ENCODE data around the gene PPP2R2D.
"Not testable (repeated sequence)": the region's sequence is repeated elsewhere in the genome, so short reads cannot be mapped to it uniquely, and the experiment has no call there.

Gene PPP2R2D

DNA sequence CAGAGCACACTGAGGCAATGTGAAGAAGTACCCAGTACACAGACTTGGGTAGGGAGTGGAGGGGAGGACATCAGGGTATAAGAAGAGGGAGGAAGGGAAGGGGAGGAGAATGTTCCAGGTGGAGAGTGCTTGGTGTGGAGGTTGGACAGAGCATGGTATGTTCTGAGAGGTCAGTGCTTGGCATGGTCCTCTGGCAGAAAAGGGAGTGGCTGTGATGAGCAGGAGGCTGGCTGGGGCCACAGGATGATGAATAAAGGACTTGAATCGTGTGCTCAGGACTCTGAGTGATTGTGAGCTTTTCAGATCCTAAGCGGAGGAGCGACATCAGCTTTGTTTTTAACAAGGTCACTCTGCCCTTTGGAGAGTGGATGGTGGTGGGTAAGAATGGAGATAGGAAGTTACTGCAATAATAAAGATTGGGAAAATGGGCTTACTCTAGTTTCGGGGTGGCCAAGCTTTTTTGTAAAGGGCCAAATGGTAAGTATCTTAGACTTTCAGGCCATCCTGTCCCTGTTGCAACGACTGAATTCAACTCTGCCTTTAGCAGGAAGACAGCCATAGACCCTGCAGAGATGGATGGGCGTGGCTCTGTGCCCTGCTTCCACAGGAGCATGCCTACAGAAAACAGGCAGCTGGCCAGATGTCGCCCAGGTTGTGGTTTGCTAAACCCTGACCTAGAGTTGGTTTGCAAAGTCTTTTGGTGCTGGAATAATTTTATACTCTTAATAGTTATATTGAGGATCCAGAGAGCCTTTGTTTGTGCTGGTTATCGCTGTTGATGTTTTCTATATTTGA, 8.4 kb downstream of the PPP2R2D start:
- DNase-seq = no peak

DNA sequence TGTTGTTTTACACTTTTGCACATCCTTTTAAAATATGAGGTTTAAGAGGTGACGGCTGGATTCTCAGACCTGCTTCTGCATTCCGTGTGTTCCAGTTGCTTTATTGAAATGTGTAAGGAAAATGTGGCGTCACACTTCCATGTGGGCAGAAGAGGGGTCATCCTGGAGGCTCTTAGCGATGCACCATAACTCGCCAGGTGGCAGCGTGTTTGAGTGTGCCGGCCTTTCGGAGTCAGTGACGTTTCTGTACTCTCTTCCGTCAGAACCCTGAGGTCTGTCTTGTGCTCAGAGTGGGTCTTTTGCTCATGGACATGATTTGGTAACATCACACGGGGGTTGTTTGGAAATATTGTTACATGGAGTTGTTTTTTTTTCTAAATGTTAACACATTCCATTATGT, 9.1 kb downstream of the PPP2R2D start:
- DNase-seq = no peak

- DNase-seq = no peak
Observed at GRCh38 chr10:131910663-131911314, 10.0 kb downstream of the PPP2R2D start.

DNA sequence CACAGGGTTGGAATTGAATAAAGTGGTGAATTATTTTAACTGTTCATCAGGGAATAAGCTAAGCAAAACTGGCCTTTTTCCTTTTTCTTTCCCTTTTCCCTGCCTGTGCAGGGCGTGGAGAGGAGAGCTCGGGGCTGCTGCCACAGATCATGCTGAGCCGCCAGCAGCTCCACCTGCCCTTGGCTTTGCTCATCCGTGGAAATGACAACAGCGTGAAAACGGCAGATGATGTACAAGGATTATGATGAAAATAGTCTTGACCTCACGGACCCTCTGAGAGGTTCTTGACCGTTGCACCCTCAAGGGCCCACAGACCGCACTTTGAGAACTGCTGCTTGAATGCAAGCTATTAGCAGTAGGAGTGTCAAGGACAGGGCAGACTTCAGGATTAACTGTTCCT, 10.6 kb downstream of the PPP2R2D start:
- no peak for DNase-seq

GRCh38 chr10:131912620-131913019, 11.8 kb downstream of the PPP2R2D start:
- DNase-seq = no peak

DNA sequence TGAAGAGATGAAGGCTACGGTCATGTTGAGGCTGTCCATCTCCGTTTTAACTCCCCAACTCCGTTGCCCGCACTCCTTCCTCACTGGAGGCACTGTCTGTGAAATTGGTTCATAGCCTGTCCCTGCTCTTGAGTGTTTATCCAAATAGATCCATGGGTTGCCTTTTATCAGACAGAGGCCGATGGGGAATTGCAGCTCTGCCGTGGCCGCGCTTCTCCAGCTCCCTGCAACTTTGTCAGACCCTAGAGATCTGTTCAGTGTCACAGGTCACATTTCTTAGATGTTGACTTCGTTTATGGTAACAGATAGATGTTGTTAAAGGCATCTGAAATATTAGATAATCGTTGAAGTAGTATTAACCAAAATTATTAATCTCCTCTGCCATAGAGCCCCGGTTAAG, 14.7 kb downstream of the PPP2R2D start:
- no peak for DNase-seq

- DNase-seq = no peak
Observed at GRCh38 chr10:131915990-131916766, 15.4 kb downstream of the PPP2R2D start.

- DNase-seq = not testable (repeated sequence)
Observed at GRCh38 chr10:131916767-131917160, 16.0 kb downstream of the PPP2R2D start.

- not testable (repeated sequence) for DNase-seq
Observed at GRCh38 chr10:131917496-131917895, 16.7 kb downstream of the PPP2R2D start.

- DNase-seq = not testable (repeated sequence)
Observed at GRCh38 chr10:131919461-131919860, 18.7 kb downstream of the PPP2R2D start.

DNA sequence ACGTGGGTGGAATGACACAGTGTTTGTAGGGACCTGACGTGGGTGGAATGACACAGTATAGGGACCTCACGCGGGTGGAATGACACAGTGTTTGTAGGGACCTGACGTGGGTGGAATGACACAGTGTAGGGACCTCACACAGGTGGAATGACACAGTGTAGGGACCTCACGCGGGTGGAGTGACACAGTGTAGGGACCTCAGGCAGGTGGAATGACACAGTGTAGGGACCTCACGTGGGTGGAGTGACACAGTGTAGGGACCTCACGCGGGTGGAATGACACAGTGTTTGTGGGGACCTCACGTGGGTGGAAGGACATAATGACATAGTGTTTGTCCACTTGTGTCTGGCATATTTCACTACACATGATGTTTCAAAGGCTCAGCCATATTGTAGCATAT, 19.3 kb downstream of the PPP2R2D start:
- no peak for DNase-seq

DNA sequence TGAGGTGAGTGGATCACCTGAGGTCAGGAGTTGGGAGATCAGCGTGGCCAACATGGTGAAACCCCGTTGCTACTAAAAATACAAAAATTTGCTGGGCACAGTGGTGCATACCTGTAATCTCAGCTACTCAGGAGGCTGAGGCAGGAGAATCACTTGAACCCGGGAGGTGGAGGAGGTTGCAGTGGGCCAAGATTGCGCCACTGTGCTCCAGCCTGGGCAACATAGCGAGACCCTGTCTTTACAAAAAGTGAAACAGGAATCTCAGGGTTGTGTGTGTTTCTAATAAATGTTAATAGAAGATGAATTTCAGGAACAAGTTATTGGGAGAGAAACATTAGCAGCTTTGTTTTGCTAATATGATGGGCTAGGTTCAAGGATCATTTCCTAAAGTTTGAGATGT, 19.9 kb downstream of the PPP2R2D start:
- DNase-seq = no peak

GRCh38 chr10:131921184-131921583, 20.4 kb downstream of the PPP2R2D start:
- no peak for DNase-seq

- DNase-seq = no peak
Observed at GRCh38 chr10:131923038-131923756, 22.4 kb downstream of the PPP2R2D start.

DNA sequence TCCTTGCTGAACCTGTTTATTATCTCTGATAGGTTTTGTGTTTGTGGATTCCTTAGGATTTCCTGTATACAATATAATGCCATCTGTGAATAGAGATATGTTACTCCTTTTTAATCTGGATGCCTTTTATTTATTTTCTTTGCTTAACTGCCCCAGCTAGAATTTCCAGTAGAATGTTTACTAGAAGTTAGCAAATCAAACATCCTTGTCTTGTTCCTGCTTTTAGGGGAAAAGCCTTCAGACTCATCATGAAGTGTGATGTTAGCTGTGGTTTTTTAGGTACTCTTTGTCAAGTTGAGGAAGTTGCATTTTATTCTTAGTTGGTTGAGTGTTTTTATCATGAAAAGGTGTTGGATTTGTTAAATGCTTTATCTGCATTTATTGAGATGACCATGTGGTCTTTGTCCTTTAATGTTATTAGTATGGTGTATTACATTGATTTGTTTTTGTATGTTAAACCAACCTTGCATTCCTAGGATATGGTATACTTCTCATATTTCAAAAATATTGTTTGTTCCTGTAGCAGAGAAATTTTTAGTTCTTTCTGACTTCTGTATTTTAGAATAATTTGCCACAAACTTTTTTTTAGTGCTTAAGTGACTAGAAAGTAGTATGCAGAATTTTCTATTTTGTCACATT, 24.3 kb downstream of the PPP2R2D start:
- DNase-seq = no peak

DNA sequence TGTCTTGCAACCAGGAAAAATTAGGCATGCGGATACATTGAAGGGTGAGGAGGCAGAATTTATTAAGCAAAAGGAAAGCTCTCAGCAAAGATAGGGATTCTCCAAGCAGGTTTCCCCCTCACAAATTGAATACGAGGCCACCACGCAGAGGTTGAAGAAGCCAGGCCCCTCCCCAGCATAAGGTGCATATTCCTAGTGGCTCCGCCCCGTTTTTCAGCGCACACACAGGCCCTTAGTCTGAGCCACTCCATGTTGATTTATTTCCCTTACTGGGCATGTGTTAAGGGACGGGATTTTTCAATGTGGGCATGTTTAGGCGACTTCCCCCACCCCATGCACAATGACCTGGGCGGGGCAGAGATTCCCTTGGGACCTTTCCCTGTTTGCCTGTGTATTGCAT, 24.9 kb downstream of the PPP2R2D start:
- DNase-seq = no peak

DNA sequence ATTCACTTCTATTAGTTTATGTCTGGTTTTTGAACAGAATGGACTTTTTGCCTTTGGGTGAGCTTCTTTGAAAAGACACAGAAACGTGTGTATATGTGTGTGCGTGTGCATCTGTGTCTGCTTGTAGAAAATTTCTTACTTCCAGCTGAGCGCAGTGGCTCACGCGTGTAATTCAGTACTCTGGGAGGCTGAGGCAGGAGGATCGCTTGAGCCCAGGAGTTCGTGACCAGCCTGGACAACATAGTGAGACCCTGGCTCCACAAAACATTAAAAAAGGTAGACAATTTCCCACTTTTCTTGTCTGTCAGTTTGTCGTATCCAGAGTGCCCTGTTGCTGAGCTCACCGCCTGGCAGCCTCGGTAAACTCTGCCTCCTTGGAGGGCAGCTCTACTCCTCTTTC, 25.4 kb downstream of the PPP2R2D start:
- DNase-seq = no peak

GRCh38 chr10:131926743-131927595, 26.2 kb downstream of the PPP2R2D start:
- DNase-seq = no peak

DNA sequence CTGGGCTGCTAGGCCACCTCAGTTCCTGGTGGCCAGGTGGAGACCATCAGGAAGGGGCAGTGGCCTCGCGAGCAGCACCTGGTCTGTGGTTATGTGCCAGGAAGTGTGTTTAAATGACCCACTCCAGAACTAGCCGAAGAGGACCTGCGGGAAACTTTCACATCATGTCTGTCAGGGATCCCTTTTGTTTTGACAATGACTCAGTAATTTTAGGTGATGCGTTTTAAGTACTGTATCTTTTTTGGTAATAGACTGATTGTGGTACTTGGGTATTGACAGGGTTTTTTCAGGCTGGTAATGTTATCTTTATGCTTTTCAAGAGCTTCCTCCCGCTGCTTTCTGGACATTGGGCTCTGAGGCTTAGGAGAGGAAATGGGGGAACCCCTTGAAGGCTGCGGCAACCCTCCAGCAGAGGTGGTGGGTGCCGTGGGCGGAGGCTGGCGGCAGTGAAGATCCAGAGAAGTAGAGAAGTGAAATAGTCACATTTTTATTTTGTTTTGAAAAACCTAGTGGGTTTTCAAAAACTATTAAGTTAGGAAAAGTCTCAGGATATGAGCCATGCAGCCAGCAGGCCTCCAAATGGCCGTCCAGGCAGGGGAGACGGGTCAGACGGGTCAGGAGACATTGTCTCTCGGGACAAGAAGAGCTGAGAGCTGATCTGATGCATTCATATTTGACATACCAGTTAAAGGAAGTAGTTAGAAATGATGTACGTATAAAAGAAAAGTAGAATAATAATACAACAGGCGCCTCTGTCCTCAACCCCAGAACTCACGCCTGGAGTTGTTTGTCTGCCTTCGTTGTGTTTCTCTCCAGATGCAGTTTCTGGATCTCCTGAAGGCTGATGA, 27.7 kb downstream of the PPP2R2D start:
- DNase-seq = no peak

DNA sequence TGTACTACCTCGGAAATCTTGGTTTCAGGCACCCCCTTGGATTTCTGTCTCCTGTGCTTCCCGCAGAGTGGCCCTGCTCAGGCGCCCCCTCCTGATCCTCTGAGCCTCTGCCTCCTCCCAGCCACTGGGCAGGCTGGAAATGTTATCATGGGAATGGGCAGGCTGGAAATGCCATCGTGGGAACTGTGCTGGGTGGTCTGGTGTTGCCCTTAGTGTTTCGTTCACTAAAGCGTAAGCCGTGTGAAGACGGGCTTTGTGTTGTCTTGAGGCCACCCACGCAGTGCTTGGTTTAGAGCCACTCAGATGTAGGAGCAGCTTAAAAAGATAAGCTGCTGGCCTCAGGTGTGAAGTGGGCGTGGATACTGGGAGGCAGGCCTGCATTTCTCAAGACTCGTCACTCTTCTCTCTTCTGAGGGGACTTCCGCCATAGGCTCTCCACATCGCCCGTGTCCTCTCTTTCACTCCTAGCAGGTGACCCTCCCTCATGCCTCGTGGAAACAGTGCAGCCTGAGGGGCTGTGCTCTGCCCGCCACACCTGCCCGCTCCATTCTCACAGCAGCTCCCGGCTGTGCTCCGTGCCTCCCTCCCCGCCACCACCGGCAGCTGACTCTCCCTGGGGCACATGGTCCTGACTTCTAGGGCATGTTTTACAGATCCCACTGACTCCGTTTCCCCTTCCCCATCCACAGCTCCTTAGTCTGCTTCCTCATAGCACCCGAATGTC, 28.5 kb downstream of the PPP2R2D start:
- no peak for DNase-seq

All from activated gamma-delta T cell (primary cell).